Ishikawa (cell line): ENCODE measurements around the gene MARK3.

Experiments
- EP300 ChIP-seq: IDR thresholded peaks from 2 replicates; pipeline ENCODE4 v1.6.1; 2012; ENCODE audit warnings: borderline replicate concordance
- RAD21 ChIP-seq: IDR thresholded peaks from 2 replicates; pipeline ENCODE4 v1.6.1; 2012; ENCODE audit warnings: low read depth
- TCF12 ChIP-seq: IDR thresholded peaks from 2 replicates; pipeline ENCODE4 v1.6.1; 2012; ENCODE audit warnings: low read depth

DNA sequence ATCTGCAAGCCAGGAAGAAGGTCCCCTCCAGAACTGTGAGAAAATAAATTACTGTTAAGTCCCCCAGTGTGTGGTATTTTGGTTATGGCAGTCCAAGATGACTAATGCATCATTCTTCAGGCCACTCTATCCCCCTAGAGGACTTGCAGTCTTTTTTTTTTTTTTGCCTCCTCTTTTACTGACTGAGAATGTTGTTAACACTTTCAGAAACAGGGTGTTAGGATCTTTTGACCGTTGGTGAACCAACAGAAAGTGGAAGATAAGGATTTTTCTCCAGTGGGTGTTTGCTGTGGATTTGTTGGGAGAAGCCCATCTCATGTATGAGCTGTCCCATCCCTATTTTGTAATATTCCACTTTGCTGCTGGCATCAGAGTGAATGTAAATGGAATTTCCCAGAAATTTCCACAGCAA, 37.8 kb downstream of the MARK3 start:
- TF ChIP-seq TCF12 (no peak), RAD21 (no peak), EP300 (no peak)
